ENCODE measurements around the gene TTYH3. TPM values are rescaled to one million over a fixed set of nuclear protein-coding genes. Genes with fewer than 3 reads are reported as not detected.
"Not testable (repeated sequence)": the region's sequence is repeated elsewhere in the genome, so short reads cannot be mapped to it uniquely, and the experiment has no call there.

The TTYH3 gene
- total RNA-seq, 1 donor from 2014 or later = 324 TPM

- Mint-ChIP-seq H3K36me3 (ENCODE audit: unreplicated experiment) (no peaks in the 10 kb centered on the region), H3K27me3 (ENCODE audit: unreplicated experiment) (peaks cover 22% of the 10 kb centered on the region)
These were observed 56.9 kb downstream of the TTYH3 start for GRCh38 chr7:2688409-2689342.

GRCh38 chr7:2689343-2689847, 57.6 kb downstream of the TTYH3 start:
- TF ChIP-seq CTCF (IDR thresholded peaks at IDR 0.05; ENCODE audit: partially characterized antibody, unreplicated experiment) = no peak
- Mint-ChIP-seq H3K36me3 (ENCODE audit: unreplicated experiment) (no peaks in the 10 kb centered on the region), H3K9me3 (ENCODE audit: unreplicated experiment) (peaks cover 8% of the 10 kb centered on the region), H3K27ac (ENCODE audit: unreplicated experiment) (no peak overlapping the region), H3K4me3 (ENCODE audit: unreplicated experiment) (no peak overlapping the region), H3K4me1 (ENCODE audit: low read depth, unreplicated experiment) (peaks cover 4% of the 10 kb centered on the region), H3K27me3 (ENCODE audit: unreplicated experiment) (peaks cover 22% of the 10 kb centered on the region)
- no peak for DNase-seq

More at GRCh38 chr7:2688409-2689342, 56.9 kb downstream of the TTYH3 start:
- DNase-seq = no peak
- peaks cover 4% of the 10 kb centered on the region for H3K4me1 Mint-ChIP-seq (ENCODE audit: low read depth, unreplicated experiment)
- no peak overlapping the region for H3K27ac Mint-ChIP-seq (ENCODE audit: unreplicated experiment)
- TF ChIP-seq CTCF (IDR thresholded peaks at IDR 0.05; ENCODE audit: partially characterized antibody, unreplicated experiment) = no peak
- peaks cover 8% of the 10 kb centered on the region for H3K9me3 Mint-ChIP-seq (ENCODE audit: unreplicated experiment)
- H3K4me3 Mint-ChIP-seq (ENCODE audit: unreplicated experiment) = peak overlapping the region; percentile 55

GRCh38 chr7:2689951-2690705, 58.3 kb downstream of the TTYH3 start:
- H3K36me3 Mint-ChIP-seq (ENCODE audit: unreplicated experiment) = no peaks in the 10 kb centered on the region
- peaks cover 22% of the 10 kb centered on the region for H3K27me3 Mint-ChIP-seq (ENCODE audit: unreplicated experiment)
- DNase-seq = no peak
- no peak overlapping the region for H3K4me3 Mint-ChIP-seq (ENCODE audit: unreplicated experiment)
- peaks cover 8% of the 10 kb centered on the region for H3K9me3 Mint-ChIP-seq (ENCODE audit: unreplicated experiment)
- peaks cover 4% of the 10 kb centered on the region for H3K4me1 Mint-ChIP-seq (ENCODE audit: low read depth, unreplicated experiment)
- no peak overlapping the region for H3K27ac Mint-ChIP-seq (ENCODE audit: unreplicated experiment)
- no peak for TF ChIP-seq CTCF (IDR thresholded peaks at IDR 0.05; ENCODE audit: partially characterized antibody, unreplicated experiment)

- Mint-ChIP-seq H3K4me3 (ENCODE audit: unreplicated experiment) (no peak overlapping the region), H3K36me3 (ENCODE audit: unreplicated experiment) (no peaks in the 10 kb centered on the region), H3K9me3 (ENCODE audit: unreplicated experiment) (peaks cover 7% of the 10 kb centered on the region), H3K4me1 (ENCODE audit: low read depth, unreplicated experiment) (peaks cover 4% of the 10 kb centered on the region), H3K27me3 (ENCODE audit: unreplicated experiment) (peaks cover 19% of the 10 kb centered on the region), H3K27ac (ENCODE audit: unreplicated experiment) (no peak overlapping the region)
- no peak for TF ChIP-seq CTCF (IDR thresholded peaks at IDR 0.05; ENCODE audit: partially characterized antibody, unreplicated experiment)
- no peak for DNase-seq
These were observed 59.4 kb downstream of the TTYH3 start for GRCh38 chr7:2691011-2691707.

GRCh38 chr7:2691932-2692439, 60.2 kb downstream of the TTYH3 start:
- not testable (repeated sequence) for DNase-seq; H3K9me3 Mint-ChIP-seq (ENCODE audit: unreplicated experiment); H3K27ac Mint-ChIP-seq (ENCODE audit: unreplicated experiment); H3K36me3 Mint-ChIP-seq (ENCODE audit: unreplicated experiment); H3K4me3 Mint-ChIP-seq (ENCODE audit: unreplicated experiment); H3K4me1 Mint-ChIP-seq (ENCODE audit: low read depth, unreplicated experiment)
- H3K27me3 Mint-ChIP-seq (ENCODE audit: unreplicated experiment) = peaks cover 17% of the 10 kb centered on the region

Data from glutamatergic neuron (in vitro differentiated cells).